C4-2B (cell line): ENCODE data around the gene CZIB.

Source experiments
- H3K27ac ChIP-seq: fragments of 450-650 bp; 2 replicates; pipeline ENCODE4 v1.5.1; 2017
- ZFX ChIP-seq: fragments of 450-650 bp; IDR thresholded peaks from 2 replicates; pipeline ENCODE4 v1.6.1; 2017
- TF ChIP-seq, protein P1 (sequence below): fragments of 450-650 bp; conservative IDR thresholded peaks from 2 replicates; pipeline ENCODE4 v1.5.1; 2017; ENCODE audit warnings: mild to moderate bottlenecking

The CZIB gene

GRCh38 chr1:53238197-53239155, 18.0 kb upstream of the CZIB start, which contains the start of gene MAGOH:
Gene MAGOH (minus strand): TSS chr1:53238518. CDS start chr1:53238448, 70 bp downstream.
- peak within 1 kb of the TSS; percentile 92 for H3K27ac ChIP-seq

DNA sequence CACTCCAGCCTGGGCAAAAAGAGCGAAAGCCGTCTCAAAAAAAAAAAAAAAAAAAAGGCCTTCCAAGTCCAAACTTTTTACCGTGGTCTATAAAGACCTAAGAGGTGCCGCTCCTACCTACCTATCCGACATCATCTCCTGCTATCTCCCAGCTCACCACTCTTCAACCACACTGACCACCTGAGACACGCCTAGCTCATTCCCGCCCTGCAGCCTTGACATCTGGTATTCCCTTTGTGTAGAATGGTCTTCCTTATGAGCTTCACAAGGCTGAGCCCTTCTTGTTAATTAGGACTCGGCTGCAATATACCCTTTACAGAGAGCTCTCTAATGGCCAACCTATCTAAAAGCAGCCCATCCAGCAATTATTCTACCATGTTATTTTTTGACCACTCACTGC, 17.2 kb upstream of the CZIB start:
- H3K27ac ChIP-seq, result peak overlapping the region; percentile 92
- no peak for TF ChIP-seq ZFX
- TF ChIP-seq, protein P1, sequence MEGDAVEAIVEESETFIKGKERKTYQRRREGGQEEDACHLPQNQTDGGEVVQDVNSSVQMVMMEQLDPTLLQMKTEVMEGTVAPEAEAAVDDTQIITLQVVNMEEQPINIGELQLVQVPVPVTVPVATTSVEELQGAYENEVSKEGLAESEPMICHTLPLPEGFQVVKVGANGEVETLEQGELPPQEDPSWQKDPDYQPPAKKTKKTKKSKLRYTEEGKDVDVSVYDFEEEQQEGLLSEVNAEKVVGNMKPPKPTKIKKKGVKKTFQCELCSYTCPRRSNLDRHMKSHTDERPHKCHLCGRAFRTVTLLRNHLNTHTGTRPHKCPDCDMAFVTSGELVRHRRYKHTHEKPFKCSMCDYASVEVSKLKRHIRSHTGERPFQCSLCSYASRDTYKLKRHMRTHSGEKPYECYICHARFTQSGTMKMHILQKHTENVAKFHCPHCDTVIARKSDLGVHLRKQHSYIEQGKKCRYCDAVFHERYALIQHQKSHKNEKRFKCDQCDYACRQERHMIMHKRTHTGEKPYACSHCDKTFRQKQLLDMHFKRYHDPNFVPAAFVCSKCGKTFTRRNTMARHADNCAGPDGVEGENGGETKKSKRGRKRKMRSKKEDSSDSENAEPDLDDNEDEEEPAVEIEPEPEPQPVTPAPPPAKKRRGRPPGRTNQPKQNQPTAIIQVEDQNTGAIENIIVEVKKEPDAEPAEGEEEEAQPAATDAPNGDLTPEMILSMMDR, result no peak

More at GRCh38 chr1:53238197-53239155, 18.0 kb upstream of the CZIB start, which contains the start of gene MAGOH:
- TF ChIP-seq ZFX, result peak; percentile 92
- TF ChIP-seq, protein P1, result no peak

- H3K27ac ChIP-seq, result peak overlapping the region; percentile 95
Observed at GRCh38 chr1:53220962-53221286, 490 bp upstream of the CZIB start.

DNA sequence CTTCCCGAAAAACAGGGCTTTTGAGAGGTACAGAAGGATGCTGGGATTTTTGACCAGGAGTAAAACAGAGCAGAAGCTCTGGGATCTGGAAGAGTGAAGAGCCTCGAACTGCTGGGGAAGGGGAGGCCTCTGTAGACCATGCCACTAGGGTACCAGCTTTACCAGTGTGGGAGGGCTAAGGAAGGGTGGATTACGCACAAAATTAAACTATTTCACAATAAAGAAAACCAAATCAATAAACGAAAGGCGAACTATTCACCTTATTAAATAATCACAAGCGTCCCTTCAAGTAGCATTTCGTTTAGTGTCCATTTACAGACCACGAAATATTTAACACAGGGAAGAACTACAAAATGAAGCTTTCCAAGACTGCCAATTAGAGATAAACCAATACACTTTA, 723 bp downstream of the CZIB start:
- TF ChIP-seq, protein P1, result no peak
- TF ChIP-seq ZFX, result no peak
- H3K27ac ChIP-seq, result peak overlapping the region; percentile 95

More at GRCh38 chr1:53220962-53221286, 490 bp upstream of the CZIB start:
- no peak for TF ChIP-seq ZFX
- TF ChIP-seq, protein P1, result no peak

GRCh38 chr1:53218201-53218600, 2.2 kb downstream of the CZIB start:
- H3K27ac ChIP-seq, result no peak overlapping the region
- TF ChIP-seq, protein P1, result no peak
- no peak for TF ChIP-seq ZFX

DNA sequence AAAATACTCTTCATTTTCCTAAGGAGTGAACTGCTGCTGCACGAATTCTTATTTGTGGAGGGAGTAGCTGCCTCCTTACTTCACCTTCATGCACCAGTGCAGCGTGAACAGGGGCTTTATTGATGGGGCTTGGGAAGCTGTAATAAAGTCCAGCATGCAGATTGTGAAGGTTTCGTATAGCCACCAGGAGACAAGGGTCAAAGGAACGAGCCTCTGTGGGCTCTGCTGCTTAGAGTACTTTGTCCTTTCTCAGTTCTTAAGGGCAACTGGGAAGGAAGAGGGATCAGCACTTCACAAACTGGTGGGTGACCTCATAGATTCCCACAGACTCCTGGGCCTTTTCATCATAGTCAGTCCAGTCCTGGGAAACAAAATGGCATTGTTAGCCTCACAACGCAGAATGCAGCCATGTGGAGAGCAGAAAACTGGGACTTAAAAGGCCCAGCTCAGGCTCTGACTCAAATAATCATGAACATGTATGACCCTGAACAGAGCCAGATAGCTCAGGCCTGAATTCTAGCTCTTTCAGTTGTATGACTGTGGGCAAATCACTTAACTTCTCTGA, 6.0 kb downstream of the CZIB start:
- no peak for TF ChIP-seq ZFX
- TF ChIP-seq, protein P1, result no peak
- H3K27ac ChIP-seq, result no peak overlapping the region

- TF ChIP-seq, protein P1, result no peak
- no peak for TF ChIP-seq ZFX
- H3K27ac ChIP-seq, result no peak overlapping the region
Observed at GRCh38 chr1:53210954-53211353, 9.5 kb downstream of the CZIB start.
